HG02623 (cell line): Measurements from ENCODE around the gene TOMM34.

Experiments used
- ATAC-seq: cut with Tn5 transposase; IDR thresholded peaks from one replicate; pipeline ENCODE4 v1.9.1; 2021; ENCODE audit warnings: moderate library complexity; ENCODE audit not compliant: unreplicated experiment

The TOMM34 gene

DNA sequence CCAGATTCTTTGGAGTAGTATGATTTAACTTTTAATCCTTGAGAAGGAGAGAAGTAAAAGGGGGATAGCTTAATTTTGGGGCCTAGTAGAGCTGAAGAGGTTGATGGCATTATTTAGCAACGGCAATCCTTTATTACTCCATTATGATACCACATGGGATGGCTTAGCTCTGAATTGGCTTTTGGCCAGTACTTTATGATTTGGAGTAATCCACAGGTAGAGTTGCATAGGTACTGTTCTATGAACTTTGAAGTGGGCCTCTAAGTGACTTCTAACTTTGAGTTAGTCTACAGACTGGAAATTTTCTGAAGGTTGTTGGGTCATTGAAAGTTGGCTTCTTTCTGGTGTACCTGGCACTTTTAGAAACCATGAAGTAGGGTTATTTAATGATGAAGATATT, 63.1 kb downstream of the TOMM34 start:
- ATAC-seq = no peak

DNA sequence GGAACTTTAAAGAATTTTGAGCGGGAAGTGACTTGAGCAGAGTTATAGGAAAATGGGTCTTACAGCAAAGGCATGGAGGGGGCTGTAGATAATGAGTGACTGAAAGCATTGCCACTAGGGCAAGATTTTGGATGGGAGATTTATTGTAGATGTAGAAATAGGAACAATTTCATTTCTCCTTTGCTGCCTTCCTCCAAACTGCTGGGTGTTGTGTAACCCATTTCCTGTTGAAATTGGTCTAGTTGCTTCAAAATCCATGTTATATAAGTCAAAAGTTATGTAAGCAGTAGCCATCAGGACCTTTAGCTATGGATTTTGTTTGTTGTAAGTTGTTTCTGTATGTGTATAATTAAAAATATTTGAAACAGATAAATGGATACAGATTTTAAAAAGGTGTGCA, 63.6 kb downstream of the TOMM34 start:
- ATAC-seq = no peak

DNA sequence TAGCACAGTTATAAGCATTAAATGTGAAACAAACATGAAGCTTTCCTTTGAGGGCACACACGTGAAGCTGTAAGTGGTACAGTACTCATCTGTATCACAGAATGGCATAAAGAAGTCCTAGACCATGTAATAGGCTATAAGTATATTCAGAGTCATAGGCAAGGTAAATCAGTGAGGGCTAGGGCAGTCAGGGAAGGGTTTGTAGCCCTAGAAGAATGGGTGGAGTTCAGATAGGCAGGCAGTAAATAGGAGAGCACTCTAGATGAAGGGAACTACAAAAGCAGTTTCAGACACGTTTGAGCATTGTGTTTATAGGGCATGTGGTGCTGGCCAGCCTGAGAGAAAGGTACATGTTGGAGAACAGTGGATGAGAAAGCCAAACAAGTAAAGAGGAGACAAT, 65.2 kb downstream of the TOMM34 start:
- no peak for ATAC-seq
